NCI-H2196 (cell line): ENCODE results near the gene SLC2A4RG.
"Not testable (repeated sequence)": the region's sequence is repeated elsewhere in the genome, so short reads cannot be mapped to it uniquely, and the experiment has no call there.

ENCODE experiments used
- DNase-seq: peaks from one replicate; lab custom pipeline; 2025; ENCODE audit not compliant: unreplicated experiment; lab: John Stamatoyannopoulos, UW

SLC2A4RG gene

GRCh38 chr20:63775096-63775978 lies 35.8 kb downstream of the SLC2A4RG start:
- DNase-seq = no peak

GRCh38 chr20:63776875-63777274 lies 37.3 kb downstream of the SLC2A4RG start:
- DNase-seq = not testable (repeated sequence)

- DNase-seq = no peak
These were observed 38.0 kb downstream of the SLC2A4RG start for GRCh38 chr20:63777614-63778013.

- no peak for DNase-seq
These were observed 38.6 kb downstream of the SLC2A4RG start for GRCh38 chr20:63778034-63778752.

GRCh38 chr20:63778857-63779256 lies 39.3 kb downstream of the SLC2A4RG start:
- no peak for DNase-seq

GRCh38 chr20:63781181-63781580 lies 41.6 kb downstream of the SLC2A4RG start:
- DNase-seq = no peak

- DNase-seq = no peak
These were observed 42.5 kb downstream of the SLC2A4RG start for GRCh38 chr20:63782051-63782471.

GRCh38 chr20:63782521-63782971 lies 43.0 kb downstream of the SLC2A4RG start:
- no peak for DNase-seq

- no peak for DNase-seq
These were observed 44.4 kb downstream of the SLC2A4RG start for GRCh38 chr20:63783970-63784369.

GRCh38 chr20:63785691-63786131 lies 46.1 kb downstream of the SLC2A4RG start:
- no peak for DNase-seq

GRCh38 chr20:63787302-63787701 lies 47.7 kb downstream of the SLC2A4RG start:
- no peak for DNase-seq

- DNase-seq = no peak
These were observed 48.2 kb downstream of the SLC2A4RG start for GRCh38 chr20:63787749-63788148.

GRCh38 chr20:63789836-63790571 lies 50.4 kb downstream of the SLC2A4RG start:
- DNase-seq = no peak

GRCh38 chr20:63790572-63791168 lies 51.1 kb downstream of the SLC2A4RG start:
- no peak for DNase-seq

GRCh38 chr20:63791497-63792156 lies 52.1 kb downstream of the SLC2A4RG start:
- DNase-seq = no peak

- no peak for DNase-seq
These were observed 53.3 kb downstream of the SLC2A4RG start for GRCh38 chr20:63792866-63793265.
